HEK293 (cell line): Measurements from ENCODE around the gene CEP85L.

Source experiments
- CTCF ChIA-PET: fragments of 350-600 bp; formaldehyde crosslinking; extraction: SDS; loops from one replicate; lab custom pipeline; 2021; ENCODE audit warnings: antibody characterized with exemption; lab: Yijun Ruan, JAX
- POLR2A ChIA-PET: fragments of 300-600 bp; formaldehyde crosslinking; extraction: SDS; loops from one replicate; lab custom pipeline; 2020; ENCODE audit warnings: antibody characterized with exemption, inconsistent platforms; lab: Yijun Ruan, JAX
- H3K27ac ChIP-seq: fragments of 200-500 bp; sonication (Bioruptor generic); 2 replicates; pipeline ENCODE4 v1.5.1; 2014; ENCODE audit warnings: low read depth, low read length, control low read depth, inconsistent platforms; ENCODE audit errors: extremely low read depth
- H3K36me3 ChIP-seq, 2 experiments: fragments of 200-500 bp in 1 of 2; sonication (Bioruptor generic) in 1 of 2; 1 replicate in 1 of 2; 2 replicates in 1 of 2; pipeline ENCODE4 v1.5.1; 2014 to 2017; ENCODE audit warnings: inconsistent platforms in 2 of 2, low read length in 2 of 2; ENCODE audit not compliant: control insufficient read depth in 2 of 2, insufficient read depth in 1 of 2
- H3K4me1 ChIP-seq: fragments of 200-500 bp; sonication (Bioruptor generic); 2 replicates; pipeline ENCODE4 v1.5.1; 2014; ENCODE audit warnings: mild to moderate bottlenecking, low read length, inconsistent platforms; ENCODE audit not compliant: control insufficient read depth, insufficient read depth
- H3K4me3 ChIP-seq: 2 replicates; pipeline ENCODE4 v1.5.1; 2011; ENCODE audit warnings: low read depth, mild to moderate bottlenecking, control low read depth, low read length, moderate library complexity
- H3K9me3 ChIP-seq: fragments of 200-500 bp; sonication (Bioruptor generic); 2 replicates; pipeline ENCODE4 v1.5.1; 2014; ENCODE audit warnings: low read depth, low read length, inconsistent platforms; ENCODE audit not compliant: control insufficient read depth, insufficient read depth
- AEBP2 ChIP-seq: fragments of 450-650 bp; formaldehyde crosslinking; IDR thresholded peaks from 2 replicates; pipeline ENCODE4 v1.5.1; 2016; ENCODE audit warnings: missing biosample characterization, missing genetic modification characterization, borderline replicate concordance
- GLI4 ChIP-seq: fragments of 450-650 bp; formaldehyde crosslinking; IDR thresholded peaks from 2 replicates; pipeline ENCODE4 v1.5.1; 2016; ENCODE audit warnings: missing biosample characterization, missing genetic modification characterization
- GLIS1 ChIP-seq: fragments of 450-650 bp; formaldehyde crosslinking; IDR thresholded peaks from 2 replicates; pipeline ENCODE4 v1.5.1; 2016; ENCODE audit warnings: missing biosample characterization, missing genetic modification characterization
- HOXA7 ChIP-seq: sonication (generic); formaldehyde crosslinking; IDR thresholded peaks from 2 replicates; pipeline ENCODE4 v1.8.1; 2022; ENCODE audit warnings: missing genetic modification reagents, borderline replicate concordance
- INSM2 ChIP-seq: fragments of 450-650 bp; formaldehyde crosslinking; IDR thresholded peaks from 2 replicates; pipeline ENCODE4 v1.5.1; 2016; ENCODE audit warnings: missing biosample characterization, missing genetic modification characterization
- OSR2 ChIP-seq: fragments of 450-650 bp; formaldehyde crosslinking; IDR thresholded peaks from 2 replicates; pipeline ENCODE4 v1.5.1; 2016; ENCODE audit warnings: missing biosample characterization, missing genetic modification characterization
- OVOL3 ChIP-seq: fragments of 450-650 bp; formaldehyde crosslinking; IDR thresholded peaks from 2 replicates; pipeline ENCODE4 v1.5.1; 2016; ENCODE audit warnings: missing biosample characterization, missing genetic modification characterization
- SCRT1 ChIP-seq: fragments of 450-650 bp; formaldehyde crosslinking; IDR thresholded peaks from 2 replicates; pipeline ENCODE4 v1.5.1; 2016; ENCODE audit warnings: missing biosample characterization, missing genetic modification characterization, borderline replicate concordance
- SP7 ChIP-seq: fragments of 450-650 bp; formaldehyde crosslinking; IDR thresholded peaks from 2 replicates; pipeline ENCODE4 v1.5.1; 2016; ENCODE audit warnings: missing biosample characterization, missing genetic modification characterization
- YY2 ChIP-seq: fragments of 450-650 bp; formaldehyde crosslinking; IDR thresholded peaks from 2 replicates; pipeline ENCODE4 v1.5.1; 2016; ENCODE audit warnings: missing biosample characterization, missing genetic modification characterization
- ZBTB8A ChIP-seq: fragments of 450-650 bp; formaldehyde crosslinking; IDR thresholded peaks from 2 replicates; pipeline ENCODE4 v1.5.1; 2016; ENCODE audit warnings: missing biosample characterization, missing genetic modification characterization
- ZFP41 ChIP-seq: fragments of 450-650 bp; formaldehyde crosslinking; IDR thresholded peaks from 2 replicates; pipeline ENCODE4 v1.5.1; 2016; ENCODE audit warnings: missing biosample characterization, missing genetic modification characterization, borderline replicate concordance
- ZNF112 ChIP-seq: fragments of 450-650 bp; formaldehyde crosslinking; IDR thresholded peaks from 2 replicates; pipeline ENCODE4 v1.5.0; 2017; ENCODE audit warnings: missing biosample characterization, missing genetic modification characterization
- ZNF114 ChIP-seq: fragments of 450-650 bp; formaldehyde crosslinking; IDR thresholded peaks from 2 replicates; pipeline ENCODE4 v1.5.0; 2017; ENCODE audit warnings: missing biosample characterization, missing genetic modification characterization
- ZNF148 ChIP-seq: fragments of 450-650 bp; formaldehyde crosslinking; IDR thresholded peaks from 2 replicates; pipeline ENCODE4 v1.5.0; 2017; ENCODE audit warnings: missing biosample characterization, missing genetic modification characterization, borderline replicate concordance
- ZNF175 ChIP-seq: fragments of 450-650 bp; formaldehyde crosslinking; IDR thresholded peaks from 2 replicates; pipeline ENCODE4 v1.5.1; 2016; ENCODE audit warnings: missing biosample characterization, missing genetic modification characterization
- ZNF211 ChIP-seq: fragments of 450-650 bp; formaldehyde crosslinking; IDR thresholded peaks from 2 replicates; pipeline ENCODE4 v1.5.1; 2016; ENCODE audit warnings: low read depth, missing biosample characterization, missing genetic modification characterization
- ZNF24 ChIP-seq: fragments of 450-650 bp; formaldehyde crosslinking; IDR thresholded peaks from 2 replicates; pipeline ENCODE4 v1.5.1; 2016; ENCODE audit warnings: missing biosample characterization, missing genetic modification characterization
- ZNF362 ChIP-seq: fragments of 450-650 bp; formaldehyde crosslinking; IDR thresholded peaks from 2 replicates; pipeline ENCODE4 v1.5.1; 2016; ENCODE audit warnings: missing biosample characterization, missing genetic modification characterization
- ZNF426 ChIP-seq: fragments of 450-650 bp; formaldehyde crosslinking; IDR thresholded peaks from 2 replicates; pipeline ENCODE4 v1.5.1; 2017; ENCODE audit warnings: missing biosample characterization, missing genetic modification characterization, mild to moderate bottlenecking, inconsistent platforms, moderate library complexity
- ZNF473 ChIP-seq: fragments of 450-650 bp; formaldehyde crosslinking; IDR thresholded peaks from 2 replicates; pipeline ENCODE4 v1.5.1; 2017; ENCODE audit warnings: missing biosample characterization, missing genetic modification characterization
- ZNF513 ChIP-seq: fragments of 450-650 bp; IDR thresholded peaks from 2 replicates; pipeline ENCODE4 v1.5.1; 2018; ENCODE audit warnings: missing biosample characterization, missing genetic modification characterization
- ZNF560 ChIP-seq: fragments of 450-650 bp; formaldehyde crosslinking; IDR thresholded peaks from 2 replicates; pipeline ENCODE4 v1.5.1; 2017; ENCODE audit warnings: missing biosample characterization, missing genetic modification characterization, borderline replicate concordance
- ZNF660 ChIP-seq: fragments of 450-650 bp; IDR thresholded peaks from 2 replicates; pipeline ENCODE4 v1.5.1; 2018; ENCODE audit warnings: missing biosample characterization, mild to moderate bottlenecking, missing genetic modification characterization
- ZSCAN16 ChIP-seq: fragments of 450-650 bp; formaldehyde crosslinking; IDR thresholded peaks from 2 replicates; pipeline ENCODE4 v1.5.1; 2016; ENCODE audit warnings: missing biosample characterization, missing genetic modification characterization

Gene CEP85L

GRCh38 chr6:118553132-118553531 is 98.3 kb downstream of the CEP85L start:
- no peaks in the 10 kb centered on the region; the same call in 1 of the 2 replicates for H3K4me1 ChIP-seq
- TF ChIP-seq OSR2 (no peak), ZBTB8A (tag by site-specific recombination) (no peak), GLI4 (tag by site-specific recombination) (no peak), ZNF513 (no peak), ZNF175 (tag by site-specific recombination) (no peak)
- H3K4me3 ChIP-seq = no peak overlapping the region
- no peaks in the 10 kb centered on the region for H3K36me3 ChIP-seq
- no peak overlapping the region for H3K27ac ChIP-seq
- ChIA-PET CTCF (interaction anchor here (0.6 to 3.0 kb wide), 8 partner anchors 12 to 713 kb away, joined by 3 to 12 read pairs (median 3); no protein-coding TSS in a partner anchor), POLR2A (interaction anchor here (0.6 kb wide), 1 partner anchor 486 kb away, joined by 5 read pairs; no protein-coding TSS in a partner anchor)
- no peaks in the 10 kb centered on the region for H3K9me3 ChIP-seq

GRCh38 chr6:118551063-118552053 is 100.0 kb downstream of the CEP85L start:
- Histone ChIP-seq H3K36me3 (no peaks in the 10 kb centered on the region), H3K4me1 (no peaks in the 10 kb centered on the region; the same call in 1 of the 2 replicates), H3K4me3 (no peak overlapping the region), H3K9me3 (no peaks in the 10 kb centered on the region), H3K27ac (no peak overlapping the region)
- ChIA-PET POLR2A (interaction anchor here (0.7 kb wide), 1 partner anchor 99 kb away, joined by 3 read pairs; no protein-coding TSS in a partner anchor), CTCF (interaction anchor here (0.6 to 3.0 kb wide), 16 partner anchors 8 to 711 kb away, joined by 3 to 12 read pairs (median 4); partner anchors contain the start of gene SLC35F1)
- TF ChIP-seq INSM2 (tag by site-specific recombination) (no peak), SP7 (no peak), ZNF148 (tag by site-specific recombination) (no peak), OVOL3 (tag by site-specific recombination) (no peak), ZNF473 (tag by site-specific recombination) (no peak), HOXA7 (CRISPR knock-in tag) (no peak), ZNF362 (tag by site-specific recombination) (0 out of 2 replicates have a peak, but pooled peaks have one; percentile 48), ZNF114 (tag by site-specific recombination) (no peak), ZNF560 (no peak), AEBP2 (tag by site-specific recombination) (no peak), ZNF660 (tag by site-specific recombination) (0 out of 2 replicates have a peak, but pooled peaks have one; percentile 55), ZNF426 (no peak), ZSCAN16 (tag by site-specific recombination) (no peak), ZNF24 (tag by site-specific recombination) (no peak), ZBTB8A (tag by site-specific recombination) (0 out of 2 replicates have a peak, but pooled peaks have one; percentile 8), ZNF112 (tag by site-specific recombination) (no peak), ZFP41 (tag by site-specific recombination) (no peak), GLIS1 (no peak), YY2 (tag by site-specific recombination) (no peak), ZNF211 (no peak), SCRT1 (tag by site-specific recombination) (no peak)
